Measurements from ENCODE around the gene CREB5.

CREB5 gene

DNA sequence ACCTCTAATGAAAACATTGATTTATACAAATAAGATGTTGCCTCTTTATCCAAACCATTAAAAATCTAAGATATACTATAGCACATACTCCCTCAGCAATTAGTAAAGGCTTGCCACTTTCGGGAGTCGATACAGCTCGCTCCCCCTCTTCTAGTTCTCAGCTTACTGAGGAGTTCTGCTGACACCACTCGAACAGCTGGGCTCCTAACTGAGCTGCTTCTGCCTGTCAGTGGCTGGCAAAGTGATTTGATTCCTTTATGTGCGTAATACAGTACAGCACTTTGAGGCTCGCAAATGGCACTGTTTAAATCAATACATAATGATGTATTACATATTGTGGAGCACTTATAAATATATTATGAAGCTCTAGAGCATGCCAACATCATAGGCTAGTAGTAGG, 241.8 kb downstream of the CREB5 start:
- DNase-seq, result no peak

- no peak for DNase-seq
Measured at GRCh38 chr7:28656529-28656928, 244.2 kb downstream of the CREB5 start.

GRCh38 chr7:28658381-28658780, 246.1 kb downstream of the CREB5 start:
- no peak for DNase-seq

- no peak for DNase-seq
Measured at GRCh38 chr7:28660132-28660531, 247.8 kb downstream of the CREB5 start.

DNA sequence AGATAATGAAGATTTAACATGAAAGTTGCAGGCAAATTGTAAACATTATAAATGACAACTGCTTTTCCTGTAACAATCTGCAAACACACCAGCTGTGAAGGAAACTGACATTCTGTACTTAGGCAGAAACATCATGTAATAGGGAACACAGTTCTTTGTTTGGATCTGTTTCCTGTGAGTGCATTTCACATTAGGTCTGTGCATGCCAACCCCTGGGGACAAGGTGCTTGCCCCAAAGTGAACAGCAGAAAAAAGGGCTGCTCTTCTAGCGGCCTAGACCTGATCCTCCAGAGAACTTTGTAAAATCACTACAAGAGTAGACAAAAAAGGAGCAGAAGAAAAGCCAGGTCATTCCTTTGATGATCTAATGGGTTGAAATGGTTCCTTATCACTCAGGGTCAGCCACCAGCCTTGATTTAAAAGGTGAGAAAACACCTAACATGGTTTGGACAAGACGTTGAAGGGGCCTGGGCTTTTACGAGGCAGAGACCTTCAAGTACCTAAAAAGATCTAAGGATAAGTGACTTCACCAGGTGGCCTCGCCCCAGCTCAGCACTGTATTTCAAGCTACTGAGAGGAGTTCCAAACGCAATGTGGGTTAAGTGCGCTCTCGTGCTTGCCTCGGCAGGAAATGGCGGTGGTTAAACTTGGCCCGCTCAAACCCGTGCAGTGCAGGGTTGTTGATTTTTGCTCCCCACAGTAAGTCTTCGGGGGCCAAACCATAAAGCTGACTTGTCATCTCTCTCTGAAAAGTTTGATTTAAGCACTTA, 249.7 kb downstream of the CREB5 start:
- no peak for DNase-seq

DNA sequence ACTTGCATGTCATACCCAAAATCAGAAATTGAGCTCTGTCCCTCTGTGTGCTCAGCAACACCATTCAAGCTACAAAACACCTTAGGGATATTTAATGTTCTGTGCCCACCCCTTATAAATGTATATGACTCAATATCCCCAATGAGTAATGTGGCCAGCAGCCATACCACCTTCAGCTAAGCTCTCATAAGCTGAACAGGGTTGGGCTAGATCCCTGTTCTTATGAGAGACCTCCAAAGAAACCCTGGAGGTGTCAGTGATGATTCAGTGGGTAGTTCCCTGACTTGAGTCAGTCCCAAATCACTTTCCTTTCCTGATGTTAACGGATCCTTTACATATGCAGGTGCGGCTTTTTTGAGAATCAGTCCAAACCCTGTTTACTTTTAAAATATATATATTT, 253.8 kb downstream of the CREB5 start:
- no peak for DNase-seq

GRCh38 chr7:28668085-28668484, 255.8 kb downstream of the CREB5 start:
- DNase-seq, result no peak

GRCh38 chr7:28669330-28669729, 257.0 kb downstream of the CREB5 start:
- peak; percentile 27 for DNase-seq

DNA sequence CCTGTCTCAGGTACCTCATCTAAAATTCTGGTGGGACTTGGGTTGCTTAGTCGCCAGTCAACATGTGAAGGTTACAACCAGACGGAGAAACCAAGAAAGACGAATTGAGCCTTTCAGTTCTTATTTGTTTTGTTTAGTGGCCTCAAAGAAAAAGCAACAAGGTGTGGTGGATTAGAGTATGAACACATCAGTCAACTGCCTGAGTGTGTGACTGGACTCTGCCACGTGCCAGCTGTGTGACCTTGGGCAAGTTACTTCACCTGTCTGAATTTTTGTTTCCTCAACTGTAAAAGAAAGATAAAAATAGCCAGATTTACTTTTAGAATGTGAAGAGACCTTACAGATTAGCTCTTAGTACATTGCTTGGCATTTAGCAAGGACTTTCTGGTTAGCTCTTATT, 259.2 kb downstream of the CREB5 start:
- DNase-seq, result no peak

DNA sequence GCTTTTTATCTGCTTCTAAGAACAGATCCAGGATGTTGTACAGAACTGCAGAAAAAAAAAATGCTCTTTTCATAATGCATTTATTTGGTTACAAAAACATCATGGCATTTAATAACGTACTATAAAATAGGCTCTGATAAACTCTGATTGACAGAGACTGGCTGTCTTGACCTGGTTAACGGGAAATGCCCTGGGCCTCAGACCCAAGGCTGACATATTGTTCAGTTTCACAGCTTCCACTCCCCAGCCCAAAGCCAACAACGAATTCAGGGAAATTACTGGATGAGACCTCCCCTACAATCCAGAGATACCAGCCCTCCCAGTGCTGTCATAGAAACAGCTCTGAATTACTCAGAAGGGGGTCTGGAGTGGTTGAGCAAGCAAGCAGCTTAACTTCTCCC, 260.1 kb downstream of the CREB5 start:
- no peak for DNase-seq

GRCh38 chr7:28674359-28674782, 262.1 kb downstream of the CREB5 start:
- DNase-seq, result no peak

GRCh38 chr7:28675429-28675828, 263.1 kb downstream of the CREB5 start:
- no peak for DNase-seq

- DNase-seq, result no peak
Measured at GRCh38 chr7:28677668-28678067, 265.4 kb downstream of the CREB5 start.

GRCh38 chr7:28678431-28678965, 266.2 kb downstream of the CREB5 start:
- DNase-seq, result peak; percentile 52

- DNase-seq, result no peak
Measured at GRCh38 chr7:28681693-28682310, 269.5 kb downstream of the CREB5 start.

- no peak for DNase-seq
Measured at GRCh38 chr7:28682801-28683200, 270.5 kb downstream of the CREB5 start.

- DNase-seq, result peak; percentile 63
Measured at GRCh38 chr7:28684650-28685241, 272.4 kb downstream of the CREB5 start.

- peak; percentile 35 for DNase-seq
Measured at GRCh38 chr7:28685242-28685643, 272.9 kb downstream of the CREB5 start.

DNA sequence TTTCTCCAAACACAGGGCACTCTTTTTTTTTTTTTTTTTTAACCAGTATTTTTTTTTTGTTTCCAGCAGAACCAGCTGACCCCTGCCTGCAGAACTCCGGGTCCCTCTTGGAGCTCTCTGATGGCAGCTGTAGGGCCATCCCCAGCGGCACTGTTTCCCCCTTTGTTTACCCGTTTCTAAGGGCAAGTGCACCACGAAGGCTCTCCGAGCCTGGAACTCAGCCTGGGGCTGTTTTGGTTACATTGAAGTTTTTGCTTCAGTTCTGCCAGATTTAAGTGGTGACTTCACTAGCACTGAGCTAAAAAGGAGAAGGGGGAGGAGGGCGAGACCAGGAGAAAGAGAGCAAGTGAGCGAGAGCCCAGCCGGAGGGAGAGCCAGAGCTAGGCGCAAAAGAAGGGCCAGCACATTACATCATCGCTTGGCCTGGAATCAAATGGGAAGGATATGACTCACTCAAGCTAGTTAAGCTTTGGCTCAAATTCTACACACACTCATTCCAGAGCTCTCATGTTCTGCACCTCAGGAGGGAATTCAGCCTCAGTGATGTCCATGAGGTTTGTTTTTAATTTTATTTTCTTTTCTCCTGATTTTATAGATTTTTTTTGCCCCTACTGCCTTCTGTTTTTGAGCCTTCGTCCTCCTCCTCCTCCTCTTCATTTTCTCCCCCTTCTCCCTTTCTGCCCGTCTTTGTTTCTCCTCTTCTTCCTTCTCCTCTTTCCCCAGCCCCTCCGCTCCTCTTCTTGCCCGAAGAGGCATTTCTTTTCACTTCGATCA, 273.5 kb downstream of the CREB5 start:
- peak; percentile 94 for DNase-seq

- peak; percentile 36 for DNase-seq
Measured at GRCh38 chr7:28686418-28686800, 274.1 kb downstream of the CREB5 start.

GRCh38 chr7:28687537-28687936, 275.2 kb downstream of the CREB5 start:
- no peak for DNase-seq

GRCh38 chr7:28688174-28688573, 275.9 kb downstream of the CREB5 start:
- DNase-seq, result no peak

GRCh38 chr7:28688651-28689050, 276.3 kb downstream of the CREB5 start:
- DNase-seq, result peak; percentile 49

Data from suppressor macrophage treated with lipopolysaccharide for 4 hours (primary cell).